Right atrium auricular region (tissue), 2 donors: Measurements from ENCODE around the gene C22orf23. TPM values are rescaled to one million over a fixed set of nuclear protein-coding genes. Genes with fewer than 3 reads are reported as not detected.
"Not testable (repeated sequence)": the region's sequence is repeated elsewhere in the genome, so short reads cannot be mapped to it uniquely, and the experiment has no call there.

ENCODE experiments used
- DNase-seq: peaks from one replicate; pipeline ENCODE4 v3.0.0-alpha.2; 2019; ENCODE audit warnings: low spot score
- H3K27ac ChIP-seq, 2 donors: fragments of 200-600 bp; sonication (generic); 1 replicate in 1 of 2; 2 replicates in 1 of 2; pipeline ENCODE4 v1.5.1; 2016 to 2019
- H3K27me3 ChIP-seq, 2 donors: fragments of 200-600 bp; sonication (generic); one replicate each; pipeline versions ENCODE4 v1.5.1 to v1.6.0; 2017 to 2019
- H3K36me3 ChIP-seq: fragments of 200-600 bp; sonication (generic); one replicate; pipeline ENCODE4 v1.5.1; 2016
- H3K4me1 ChIP-seq, 2 donors: fragments of 200-600 bp; sonication (generic); one replicate each; pipeline versions ENCODE4 v1.5.1 to v1.6.0; 2017 to 2019
- H3K4me3 ChIP-seq, 2 donors: fragments of 200-600 bp; sonication (generic); 1 replicate in 1 of 2; 2 replicates in 1 of 2; pipeline ENCODE4 v1.5.1; 2017 to 2019; ENCODE audit warnings: mild to moderate bottlenecking in 1 of 2, moderate library complexity in 1 of 2
- H3K9me3 ChIP-seq, 2 donors: fragments of 200-600 bp; sonication (generic); one replicate each; pipeline ENCODE4 v1.5.1; 2019
- CTCF ChIP-seq, 2 donors: fragments of 200-600 bp; sonication (generic); IDR thresholded peaks; one replicate each; pipeline ENCODE4 v1.5.1; 2019; ENCODE audit warnings: antibody characterized with exemption in 2 of 2
- total RNA-seq, 2 donors: library from RNA; depleted of rRNA; stranded (reverse); fragments of >200 nt; gene quantifications; one replicate each; pipeline ENCODE4 v1.1.0, GENCODE V29; 2016

Gene C22orf23
- total RNA-seq, 2 donors from 2014 or later, result 0.39 TPM; not detected in 1

- DNase-seq, result no peak
- no peaks in the 10 kb centered on the region for H3K9me3 ChIP-seq
- H3K36me3 ChIP-seq, result no peaks in the 10 kb centered on the region
- no peak for TF ChIP-seq CTCF (IDR thresholded peaks at IDR 0.05)
- no peaks in the 10 kb centered on the region for H3K27me3 ChIP-seq
- H3K4me3 ChIP-seq, result no peak overlapping the region
- no peak overlapping the region for H3K27ac ChIP-seq
- no peaks in the 10 kb centered on the region for H3K4me1 ChIP-seq
Observed at GRCh38 chr22:37976547-37976946, 23.1 kb upstream of the C22orf23 start.

- H3K36me3 ChIP-seq, H3K27ac ChIP-seq, H3K4me1 ChIP-seq, H3K27me3 ChIP-seq, DNase-seq, H3K9me3 ChIP-seq, H3K4me3 ChIP-seq: not testable (repeated sequence)
Observed at GRCh38 chr22:37976022-37976421, 22.6 kb upstream of the C22orf23 start.

- Histone ChIP-seq H3K36me3 (no peaks in the 10 kb centered on the region), H3K4me1 (no peaks in the 10 kb centered on the region), H3K4me3 (no peak overlapping the region), H3K9me3 (no peaks in the 10 kb centered on the region), H3K27ac (no peak overlapping the region), H3K27me3 (no peaks in the 10 kb centered on the region)
- no peak for DNase-seq
- TF ChIP-seq CTCF (IDR thresholded peaks at IDR 0.05), result no peak
Observed at GRCh38 chr22:37975153-37975552, 21.8 kb upstream of the C22orf23 start.

GRCh38 chr22:37973271-37974170, 20.1 kb upstream of the C22orf23 start:
- Histone ChIP-seq H3K4me1 (no peaks in the 10 kb centered on the region), H3K27me3 (no peaks in the 10 kb centered on the region), H3K36me3 (peaks cover 3% of the 10 kb centered on the region), H3K9me3 (no peaks in the 10 kb centered on the region), H3K27ac (no peak overlapping the region), H3K4me3 (no peak overlapping the region)
- TF ChIP-seq CTCF (IDR thresholded peaks at IDR 0.05), result no peak
- DNase-seq, result no peak

- DNase-seq, result no peak
- Histone ChIP-seq H3K9me3 (no peaks in the 10 kb centered on the region), H3K27me3 (no peaks in the 10 kb centered on the region), H3K4me3 (no peak overlapping the region), H3K36me3 (peaks cover 12% of the 10 kb centered on the region), H3K27ac (no peak overlapping the region), H3K4me1 (no peaks in the 10 kb centered on the region)
- no peak for TF ChIP-seq CTCF (IDR thresholded peaks at IDR 0.05)
Observed at GRCh38 chr22:37972527-37972926, 19.1 kb upstream of the C22orf23 start.

- Histone ChIP-seq H3K9me3 (no peaks in the 10 kb centered on the region), H3K27me3 (no peaks in the 10 kb centered on the region), H3K4me1 (no peaks in the 10 kb centered on the region), H3K36me3 (peaks cover 19% of the 10 kb centered on the region), H3K27ac (no peak overlapping the region), H3K4me3 (no peak overlapping the region)
- TF ChIP-seq CTCF (IDR thresholded peaks at IDR 0.05), result no peak
- no peak for DNase-seq
Observed at GRCh38 chr22:37971475-37972434, 18.4 kb upstream of the C22orf23 start.
